IMR-90 (cell line): ENCODE data around the gene ABCC4. TPM values are rescaled to one million over a fixed set of nuclear protein-coding genes. Genes with fewer than 3 reads are reported as not detected.

ENCODE experiments used
- ATAC-seq: fragments of 200-7000 bp; cut with Tn5 transposase; 2 replicates; pipeline ENCODE4 v1.9.1; 2020; ENCODE audit warnings: low read depth, mild to moderate bottlenecking, moderate library complexity
- BruUV-seq: library from RNA; stranded (reverse); fragments of 400-500 nt; replicated peaks from 2 replicates; lab custom pipeline; 2021; lab: Mats Ljungman, UMichigan
- CTCF ChIA-PET: fragments of 300-600 bp; formaldehyde crosslinking; extraction: SDS; loops from one replicate; lab custom pipeline; 2021; ENCODE audit warnings: antibody characterized with exemption; lab: Yijun Ruan, JAX
- POLR2A ChIA-PET: fragments of 300-600 bp; sonication (Branson Sonifier 250); formaldehyde crosslinking; loops from one replicate; lab custom pipeline; 2022; ENCODE audit warnings: antibody characterized with exemption; ENCODE audit not compliant: unreplicated experiment; lab: Charles Lee
- DNase-seq: peaks from one replicate; pipeline ENCODE4 v3.0.0; 2013
- H2AFZ ChIP-seq: replicated peaks from 2 replicates; pipeline ENCODE3; 2013; ENCODE audit warnings: low read length, mild to moderate bottlenecking; ENCODE audit not compliant: poor library complexity
- H2AK5ac ChIP-seq: 2 replicates; pipeline ENCODE4 v1.6.1; 2013; ENCODE audit warnings: low read depth, low read length, inconsistent platforms
- H2AK9ac ChIP-seq: replicated peaks from 2 replicates; pipeline ENCODE3; 2013; ENCODE audit warnings: mild to moderate bottlenecking, low read depth, low read length, moderate library complexity; ENCODE audit not compliant: poor library complexity
- H2BK120ac ChIP-seq: 2 replicates; pipeline ENCODE4 v1.6.1; 2013; ENCODE audit warnings: low read depth, low read length, inconsistent platforms
- H2BK15ac ChIP-seq: 3 replicates; pipeline ENCODE4 v1.6.1; 2013; ENCODE audit warnings: low read depth, low read length, inconsistent platforms
- H2BK20ac ChIP-seq: 2 replicates; pipeline ENCODE4 v1.6.1; 2013; ENCODE audit warnings: low read depth, mild to moderate bottlenecking, inconsistent platforms, low read length, moderate library complexity
- H2BK5ac ChIP-seq: 2 replicates; pipeline ENCODE4 v1.6.1; 2013; ENCODE audit warnings: mild to moderate bottlenecking, low read depth, low read length, inconsistent platforms; ENCODE audit not compliant: poor library complexity, severe bottlenecking
- H3K14ac ChIP-seq: replicated peaks from 2 replicates; pipeline ENCODE4 v1.6.1; 2013; ENCODE audit warnings: low read depth, low read length, inconsistent platforms
- H3K18ac ChIP-seq: 2 replicates; pipeline ENCODE4 v1.6.1; 2013; ENCODE audit warnings: low read depth, low read length, control low read depth
- H3K23ac ChIP-seq: 2 replicates; pipeline ENCODE4 v1.6.1; 2013; ENCODE audit warnings: low read depth, low read length, inconsistent platforms
- H3K27ac ChIP-seq: 2 replicates; pipeline ENCODE4 v1.5.1; 2013; ENCODE audit warnings: mild to moderate bottlenecking, control low read depth, low read length; ENCODE audit not compliant: insufficient read depth
- H3K27me3 ChIP-seq: 2 replicates; pipeline ENCODE4 v1.6.1; 2013; ENCODE audit warnings: low read length; ENCODE audit not compliant: control insufficient read depth, insufficient read depth
- H3K36me3 ChIP-seq: 2 replicates; pipeline ENCODE4 v1.6.1; 2013; ENCODE audit warnings: low read length, mixed read lengths; ENCODE audit not compliant: control insufficient read depth, insufficient read depth
- H3K4ac ChIP-seq: 2 replicates; pipeline ENCODE4 v1.6.1; 2013; ENCODE audit warnings: low read depth, low read length, inconsistent platforms
- H3K4me1 ChIP-seq: 2 replicates; pipeline ENCODE4 v1.6.1; 2013; ENCODE audit warnings: low read length, mixed read lengths; ENCODE audit not compliant: control insufficient read depth, insufficient read depth
- H3K4me2 ChIP-seq: 2 replicates; pipeline ENCODE4 v1.6.1; 2013; ENCODE audit warnings: low read depth, mild to moderate bottlenecking, control low read depth, low read length, moderate library complexity
- H3K4me3 ChIP-seq: 2 replicates; pipeline ENCODE4 v1.5.1; 2013; ENCODE audit warnings: low read depth, mild to moderate bottlenecking, control low read depth, low read length, moderate library complexity; ENCODE audit not compliant: insufficient read depth
- H3K56ac ChIP-seq: 2 replicates; pipeline ENCODE4 v1.6.1; 2013; ENCODE audit warnings: low read length, inconsistent platforms; ENCODE audit not compliant: insufficient read depth; ENCODE audit errors: extremely low read depth
- H3K79me1 ChIP-seq, 2 experiments: 2 replicates each; pipeline ENCODE4 v1.6.1; 2013; ENCODE audit warnings: low read length in 2 of 2, inconsistent platforms in 1 of 2, low read depth in 1 of 2
- H3K9ac ChIP-seq: 2 replicates; pipeline ENCODE4 v1.6.1; 2013; ENCODE audit warnings: low read depth, low read length, control low read depth
- H3K9me1 ChIP-seq: 2 replicates; pipeline ENCODE4 v1.6.1; 2013; ENCODE audit warnings: low read length, inconsistent platforms; ENCODE audit not compliant: insufficient read depth
- H3K9me3 ChIP-seq: 2 replicates; pipeline ENCODE4 v1.6.1; 2013; ENCODE audit warnings: low read length; ENCODE audit not compliant: control insufficient read depth, insufficient read depth
- H4K20me1 ChIP-seq: 2 replicates; pipeline ENCODE4 v1.6.1; 2013; ENCODE audit warnings: low read length, inconsistent platforms; ENCODE audit not compliant: insufficient read depth
- H4K5ac ChIP-seq: 2 replicates; pipeline ENCODE4 v1.6.1; 2013; ENCODE audit warnings: mild to moderate bottlenecking, low read depth, low read length, control low read depth
- H4K8ac ChIP-seq, 2 experiments: 2 replicates each; pipeline ENCODE4 v1.6.1; 2013; ENCODE audit warnings: low read depth in 2 of 2, low read length in 2 of 2, control low read depth in 1 of 2, inconsistent platforms in 1 of 2
- H4K91ac ChIP-seq: 2 replicates; pipeline ENCODE4 v1.6.1; 2013; ENCODE audit warnings: low read depth, low read length, inconsistent platforms; ENCODE audit not compliant: insufficient read depth
- CEBPB ChIP-seq: IDR thresholded peaks from 2 replicates; pipeline ENCODE4 v1.6.1; 2012; ENCODE audit warnings: low read depth, low read length, improper control_type of control experiment
- NFE2L2 ChIP-seq: fragments of 150-350 bp; IDR thresholded peaks from 2 replicates; pipeline ENCODE4 v1.6.1; 2016; ENCODE audit warnings: low read depth, mild to moderate bottlenecking, low read length
- POLR2A ChIP-seq: IDR thresholded peaks from 2 replicates; pipeline ENCODE4 v1.6.1; 2012; ENCODE audit warnings: mild to moderate bottlenecking, low read depth, low read length
- RAD21 ChIP-seq: IDR thresholded peaks from 2 replicates; pipeline ENCODE4 v1.6.1; 2012; ENCODE audit warnings: low read length, improper control_type of control experiment
- RFX5 ChIP-seq: IDR thresholded peaks from 2 replicates; pipeline ENCODE4 v1.8.0; 2012; ENCODE audit warnings: low read depth, mild to moderate bottlenecking, low read length, moderate library complexity
- SMC3 ChIP-seq: fragments of 150-350 bp; IDR thresholded peaks from 2 replicates; pipeline ENCODE4 v1.6.1; 2016; ENCODE audit warnings: low read depth, mild to moderate bottlenecking, antibody characterized with exemption, low read length, moderate library complexity
- USF2 ChIP-seq: fragments of 150-350 bp; IDR thresholded peaks from 2 replicates; pipeline ENCODE4 v1.6.1; 2017; ENCODE audit warnings: mild to moderate bottlenecking, antibody characterized with exemption, low read length, low read depth
- WGBS, 2 experiments: methylation state at CpG; one replicate each; pipeline versions ENCODE4 v1.1.5 to v1.1.7; 2013; ENCODE audit warnings: missing lambda C conversion rate in 2 of 2; ENCODE audit not compliant: insufficient read length in 1 of 2; ENCODE audit errors: extremely low coverage in 2 of 2; 5-methylcytosine and 5-hydroxymethylcytosine counted together
- dilution Hi-C: fragments of 300-500 bp; cut with HindIII; formaldehyde crosslinking; loops from one replicate; pipeline ENCODE4 v1.14.3; 2018; ENCODE audit warnings: low sequenced_read_pairs; ENCODE audit not compliant: unreplicated experiment
- in situ Hi-C: fragments of 300-500 bp; cut with MboI; formaldehyde crosslinking; loops from 3 replicates; pipeline ENCODE4 v1.14.3; 2019; ENCODE audit warnings: low sequenced_read_pairs, inconsistent platforms, mixed read lengths
- intact Hi-C: fragments of 100-400 bp; cut with micrococcal nuclease; formaldehyde crosslinking; loops from 2 replicates; pipeline ENCODE4 v1.10.0; 2022
- polyA plus RNA-seq, 3 experiments: library from polyadenylated mRNA; depleted of rRNA; stranded (reverse); fragments of >200 nt; gene quantifications; 2 replicates each; pipeline ENCODE4 v1.2.3, GENCODE V29; 2012; ENCODE audit warnings: low replicate concordance in 1 of 3
- total RNA-seq: library from RNA; depleted of rRNA; stranded (reverse); fragments of >200 nt; gene quantifications from 2 replicates; pipeline ENCODE4 v1.2.3, GENCODE V29; 2012

The ABCC4 gene
- total and polyA plus RNA-seq, 2 of the 4 experiments (the other 2 are of a cell fraction): 16.6 to 41.4 TPM

- H2BK120ac ChIP-seq: no peak overlapping the region
- ATAC-seq (no peak), DNase-seq (no peak)
- no peak for TF ChIP-seq USF2
- TF ChIP-seq CEBPB: no peak
- no peak for TF ChIP-seq POLR2A
- TF ChIP-seq SMC3: no peak
- TF ChIP-seq RFX5: no peak
- TF ChIP-seq RAD21: no peak
- TF ChIP-seq NFE2L2: no peak
- no peak overlapping the region for H2AFZ ChIP-seq
- no TSS peak for BruUV-seq
- H3K79me1 ChIP-seq: peaks cover 0 to 3% of the 10 kb centered on the region in 2 experiments; a peak in 1 of 4 replicates
- no peak overlapping the region for H3K4ac ChIP-seq
- no peaks in the 10 kb centered on the region for H3K4me1 ChIP-seq
- no peak overlapping the region for H2AK9ac ChIP-seq
- no peak overlapping the region for H2BK15ac ChIP-seq
- H4K5ac ChIP-seq: no peak overlapping the region
- no peak overlapping the region for H2AK5ac ChIP-seq
- CTCF ChIA-PET: no interaction called here
- WGBS, 2 experiments: no CpG with 5 or more reads among the region's 1 CpG
- no peaks in the 10 kb centered on the region for H4K20me1 ChIP-seq
- intact Hi-C loops (no loop called here), dilution Hi-C loops (no loop called here), in situ Hi-C loops (no loop called here)
- no peak overlapping the region for H3K4me2 ChIP-seq
- no peak overlapping the region for H3K4me3 ChIP-seq
- H2BK20ac ChIP-seq: no peak overlapping the region
- H3K14ac ChIP-seq: no peak overlapping the region
- H4K91ac ChIP-seq: no peak overlapping the region
- no peaks in the 10 kb centered on the region for H3K9me3 ChIP-seq
- H3K56ac ChIP-seq: no peak overlapping the region
- no peak overlapping the region for H3K23ac ChIP-seq
- no peak overlapping the region for H3K9ac ChIP-seq
- no peaks in the 10 kb centered on the region for H3K27me3 ChIP-seq
- no peak overlapping the region for H2BK5ac ChIP-seq
- no peak overlapping the region for H3K18ac ChIP-seq
- no peak overlapping the region for H4K8ac ChIP-seq
- POLR2A ChIA-PET: no interaction called here
- H3K9me1 ChIP-seq: no peaks in the 10 kb centered on the region
- H3K36me3 ChIP-seq: peaks cover 23% of the 10 kb centered on the region
- no peak overlapping the region for H3K27ac ChIP-seq
These were observed 251.5 kb downstream of the ABCC4 start for GRCh38 chr13:95049772-95050171.
